Psoas muscle (tissue), 8 donors: ENCODE results near the gene TAF15. TPM values are rescaled to one million over a fixed set of nuclear protein-coding genes. Genes with fewer than 3 reads are reported as not detected.

ENCODE experiments used
- ATAC-seq, 4 donors: fragments of 200-7000 bp; cut with Tn5 transposase; one replicate each; pipeline ENCODE4 v1.9.1; 2020; ENCODE audit warnings: moderate library complexity in 3 of 4, mild to moderate bottlenecking in 2 of 4
- DNase-seq, 2 donors: peaks; one replicate each; pipeline ENCODE4 v3.0.0-alpha.2; 2020
- H3K27ac ChIP-seq: fragments of 200-600 bp; one replicate; pipeline ENCODE4 v1.8.0; 2022
- H3K27me3 ChIP-seq, 3 donors: fragments of 200-600 bp in 1 of 3; one replicate each; pipeline versions ENCODE4 v1.6.1 to v1.8.0; 2013 to 2022; ENCODE audit warnings: low read length in 2 of 3, mild to moderate bottlenecking in 2 of 3, moderate library complexity in 1 of 3; ENCODE audit not compliant: insufficient read depth in 3 of 3
- H3K36me3 ChIP-seq, 2 donors: fragments of 200-600 bp in 1 of 2; one replicate each; pipeline versions ENCODE4 v1.6.1 to v1.8.0; 2013 to 2022; ENCODE audit warnings: low read depth in 1 of 2, mild to moderate bottlenecking in 1 of 2, moderate library complexity in 1 of 2; ENCODE audit not compliant: insufficient read depth in 1 of 2
- H3K4me1 ChIP-seq: fragments of 200-600 bp; one replicate; pipeline ENCODE4 v1.8.0; 2022
- H3K4me3 ChIP-seq: fragments of 200-600 bp; one replicate; pipeline ENCODE4 v1.8.0; 2022; ENCODE audit warnings: mild to moderate bottlenecking
- H3K9me3 ChIP-seq: fragments of 200-600 bp; one replicate; pipeline ENCODE4 v1.8.0; 2022
- WGBS, 3 donors: extraction: QIAGEN DNeasy Blood & Tissue Kit; methylation state at CpG; one replicate each; pipeline versions ENCODE4 v1.1.6 to v1.1.7; 2013; 5-methylcytosine and 5-hydroxymethylcytosine counted together
- intact Hi-C, 2 donors: fragments of 100-400 bp; cut with DNase I; formaldehyde crosslinking; loops; one replicate each; pipeline versions ENCODE4 v1.11.0 to v1.14.2; 2022
- polyA plus RNA-seq, 3 donors: library from polyadenylated mRNA; stranded (reverse); fragments of 200-250 nt; gene quantifications; one replicate each; pipeline ENCODE4 v1.2.3, GENCODE V29; 2013
- total RNA-seq, 4 donors: library from RNA; stranded (reverse); fragmentation: NEBNext Ultra II Directional in 2 of 4; extraction: Animal tissue kit (Norgen Biotek cat#: 25700) in 2 of 4; gene quantifications; one replicate each; pipeline versions ENCODE4 v1.2.1 to v1.2.4, GENCODE V29; 2021 to 2023
- TF ChIP-seq, protein P1 (sequence below): fragments of 200-600 bp; IDR thresholded peaks from one replicate; pipeline ENCODE4 v1.8.0; 2022; ENCODE audit warnings: antibody characterized with exemption
- donor health status: healthy with polysubstance abuse.
- donor health status: DM: no; HTN: no; CAD: no; lungs with moderate emphysema.
- donor health status: Bipolar disorder and iron deficiency.
- donor health status: healthy.
- donor health status: DM: yes; HTN: yes; CAD: no.
- donor health status: DM: no; HTN: no; CAD: no.
- donor health status: DM: no; HTN: no; CAD: no.
- donor health status: DM: yes; HTN: yes; CAD: no.

Gene TAF15
- total and polyA plus RNA-seq, 7 donors: 51.9 to 141 (median 105) TPM

DNA sequence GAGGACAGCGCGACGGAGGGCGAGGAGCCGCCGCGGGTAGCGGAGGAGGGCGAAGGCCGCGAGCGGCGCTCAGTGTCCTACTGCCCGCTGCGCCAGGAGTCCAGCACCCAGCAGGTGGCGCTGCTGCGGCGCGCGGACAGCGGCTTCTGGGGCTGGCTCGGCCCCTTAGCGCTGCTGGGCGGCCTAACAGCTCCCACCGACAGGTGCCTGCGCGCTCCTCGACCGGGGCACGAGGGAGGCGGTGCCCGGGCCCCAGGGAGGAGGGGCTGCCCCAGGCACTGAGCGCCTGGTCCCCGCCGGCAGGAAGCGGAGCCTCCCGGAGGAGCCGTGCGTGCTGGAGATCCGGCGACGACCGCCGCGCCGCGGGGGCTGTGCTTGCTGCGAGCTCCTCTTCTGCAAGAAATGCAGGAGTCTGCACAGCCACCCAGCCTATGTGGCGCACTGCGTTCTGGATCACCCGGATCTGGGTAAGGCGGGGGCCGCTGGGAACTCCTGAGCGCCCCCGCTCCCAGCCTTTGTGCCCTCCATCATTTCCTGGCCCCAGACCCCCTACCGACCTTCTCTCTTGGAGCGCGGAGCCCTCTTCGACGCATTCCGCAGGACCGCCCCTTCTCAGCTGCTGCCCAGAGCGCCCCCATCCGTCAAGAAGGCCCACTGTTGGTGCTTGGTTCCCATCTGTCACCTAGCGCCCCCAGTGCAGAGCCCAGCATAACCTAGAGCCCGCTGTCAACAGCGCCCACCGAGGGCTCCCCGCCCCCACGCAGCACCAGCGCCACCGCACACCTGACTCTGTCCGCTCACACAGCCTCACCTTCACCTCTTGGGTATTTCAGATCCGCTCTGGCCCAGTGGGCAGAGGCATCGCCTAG is 44.9 kb upstream of the TAF15 start:
- no peaks in the 10 kb centered on the region for H3K36me3 ChIP-seq
- no peaks in the 10 kb centered on the region for H3K27me3 ChIP-seq
- ATAC-seq (peak; percentile 95 to 98 (median 96)), DNase-seq (peak; percentile 90 to 94)
- H3K4me3 ChIP-seq: peak overlapping the region; percentile 73
- H3K27ac ChIP-seq: peak overlapping the region; percentile 41
- intact Hi-C loops: loop anchor here in 1 of 2 donors (1.0 kb wide), 2 partner anchors 40 to 45 kb away; partner anchors contain the start of gene TAF15
- no peaks in the 10 kb centered on the region for H3K9me3 ChIP-seq
- TF ChIP-seq, protein P1, sequence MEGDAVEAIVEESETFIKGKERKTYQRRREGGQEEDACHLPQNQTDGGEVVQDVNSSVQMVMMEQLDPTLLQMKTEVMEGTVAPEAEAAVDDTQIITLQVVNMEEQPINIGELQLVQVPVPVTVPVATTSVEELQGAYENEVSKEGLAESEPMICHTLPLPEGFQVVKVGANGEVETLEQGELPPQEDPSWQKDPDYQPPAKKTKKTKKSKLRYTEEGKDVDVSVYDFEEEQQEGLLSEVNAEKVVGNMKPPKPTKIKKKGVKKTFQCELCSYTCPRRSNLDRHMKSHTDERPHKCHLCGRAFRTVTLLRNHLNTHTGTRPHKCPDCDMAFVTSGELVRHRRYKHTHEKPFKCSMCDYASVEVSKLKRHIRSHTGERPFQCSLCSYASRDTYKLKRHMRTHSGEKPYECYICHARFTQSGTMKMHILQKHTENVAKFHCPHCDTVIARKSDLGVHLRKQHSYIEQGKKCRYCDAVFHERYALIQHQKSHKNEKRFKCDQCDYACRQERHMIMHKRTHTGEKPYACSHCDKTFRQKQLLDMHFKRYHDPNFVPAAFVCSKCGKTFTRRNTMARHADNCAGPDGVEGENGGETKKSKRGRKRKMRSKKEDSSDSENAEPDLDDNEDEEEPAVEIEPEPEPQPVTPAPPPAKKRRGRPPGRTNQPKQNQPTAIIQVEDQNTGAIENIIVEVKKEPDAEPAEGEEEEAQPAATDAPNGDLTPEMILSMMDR: peak; percentile 97
- WGBS, 3 donors: 5 to 8% (median 5%) methylated on average over 62 to 75 of the region's 75 CpGs
- peaks cover 6% of the 10 kb centered on the region for H3K4me1 ChIP-seq

DNA sequence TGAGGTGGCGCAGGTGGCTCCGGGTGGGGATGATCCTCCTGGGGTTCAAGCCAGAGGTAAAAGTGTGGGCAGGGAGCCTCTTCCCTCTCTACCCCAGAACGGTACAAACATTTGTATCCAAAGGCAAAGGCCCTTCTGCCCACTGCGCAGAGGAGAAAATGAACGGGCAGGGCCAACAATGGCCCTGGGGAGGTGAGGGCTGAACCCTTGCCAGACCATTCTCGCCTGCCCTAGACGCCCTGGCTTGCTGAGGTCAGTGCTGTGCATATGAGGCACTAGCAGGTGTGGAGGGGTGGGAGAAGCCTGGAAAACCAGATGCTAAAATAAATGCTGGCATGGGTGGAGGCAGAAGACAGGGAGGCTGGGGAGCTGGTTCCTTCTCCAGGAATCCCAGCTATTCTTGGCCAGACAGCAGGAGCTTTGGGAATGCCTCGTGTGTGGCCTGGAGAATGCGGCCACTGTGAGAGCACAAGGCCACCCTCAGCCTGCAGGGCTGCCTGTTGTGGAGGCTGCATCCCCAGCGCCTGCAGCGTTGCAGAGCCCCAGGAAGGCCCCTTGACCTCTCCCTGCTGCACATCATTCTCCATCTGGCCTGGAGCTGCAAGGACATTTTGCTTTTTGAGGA is 44.1 kb upstream of the TAF15 start:
- Histone ChIP-seq H3K9me3 (no peaks in the 10 kb centered on the region), H3K27ac (no peak overlapping the region), H3K4me1 (peaks cover 6% of the 10 kb centered on the region), H3K27me3 (no peaks in the 10 kb centered on the region), H3K36me3 (no peaks in the 10 kb centered on the region), H3K4me3 (no peak overlapping the region)
- intact Hi-C loops: no loop called here
- DNase-seq: no peak
- TF ChIP-seq, protein P1: no peak
- WGBS, 3 donors: 59 to 68% (median 59%) methylated on average over 11 of the region's 11 CpGs
- no peak for ATAC-seq

DNA sequence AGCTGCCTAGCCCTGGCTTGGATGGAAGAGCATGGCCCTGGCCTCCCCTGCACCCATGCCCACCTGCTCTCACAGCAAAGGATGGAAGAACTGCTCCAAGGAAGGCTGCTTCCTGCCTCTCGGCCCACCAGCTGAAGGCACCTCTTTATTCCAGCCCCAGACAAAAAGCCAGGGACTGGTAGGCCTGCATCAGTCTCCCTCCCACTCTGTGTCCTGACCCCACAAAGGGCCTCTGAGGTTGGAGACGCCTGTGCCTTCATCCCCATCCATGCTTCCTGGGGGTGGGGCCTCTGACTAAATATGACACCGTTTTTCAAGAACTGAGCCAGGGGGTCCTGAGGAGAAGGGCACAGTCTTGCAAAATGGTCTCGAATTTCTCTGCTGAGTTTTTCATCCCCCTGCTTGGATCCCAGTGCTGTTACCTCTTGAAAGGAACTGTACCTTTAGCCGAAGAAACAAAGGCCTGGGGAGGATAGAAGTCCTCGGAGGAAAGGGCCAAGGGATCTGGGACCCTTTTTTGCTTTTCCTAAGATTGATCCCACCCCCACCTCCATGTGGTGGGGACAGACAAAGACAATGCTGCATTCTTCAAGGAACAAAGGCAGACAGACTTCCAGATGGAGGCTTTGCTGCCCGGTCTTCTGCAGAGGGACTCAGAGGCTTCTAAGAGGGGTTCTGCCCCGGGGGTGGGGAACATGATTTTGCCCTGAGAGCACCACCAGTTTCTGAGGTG is 43.4 kb upstream of the TAF15 start:
- no peak overlapping the region for H3K27ac ChIP-seq
- H3K4me1 ChIP-seq: peaks cover 6% of the 10 kb centered on the region
- H3K9me3 ChIP-seq: no peaks in the 10 kb centered on the region
- ATAC-seq (no peak), DNase-seq (no peak)
- WGBS, 3 donors: 71 to 78% (median 72%) methylated on average over 8 of the region's 8 CpGs
- TF ChIP-seq, protein P1: no peak
- no peak overlapping the region for H3K4me3 ChIP-seq
- intact Hi-C loops: loop anchor here in 1 of 2 donors (2.0 kb wide), 1 partner anchor 43 kb away; the partner anchor contains the start of gene TAF15
- H3K36me3 ChIP-seq: no peaks in the 10 kb centered on the region
- no peaks in the 10 kb centered on the region for H3K27me3 ChIP-seq

DNA sequence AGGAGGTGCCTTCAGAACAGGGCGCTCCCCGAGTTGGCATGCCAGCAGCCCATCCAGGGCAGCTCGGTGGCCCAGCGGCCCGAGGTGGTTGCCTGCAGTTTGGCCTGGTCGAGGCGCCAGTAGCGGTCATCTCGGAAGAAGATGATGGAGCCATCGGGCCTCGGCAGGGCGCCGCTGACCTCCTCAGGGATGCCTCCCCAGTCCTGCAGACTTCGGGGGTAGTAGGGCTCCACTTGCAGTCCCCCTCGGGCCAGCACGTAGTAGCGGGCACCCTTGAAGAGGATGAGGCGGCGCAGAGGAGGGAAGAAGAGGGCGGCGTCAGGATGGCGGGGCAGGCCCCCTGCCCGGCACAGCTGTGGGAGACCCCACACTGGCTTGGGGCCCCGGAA is 42.8 kb upstream of the TAF15 start:
- DNase-seq: no peak
- H3K36me3 ChIP-seq: no peaks in the 10 kb centered on the region
- TF ChIP-seq, protein P1: no peak
- intact Hi-C loops: loop anchor here in 1 of 2 donors (2.0 kb wide), 1 partner anchor 42 kb away; the partner anchor contains the start of gene TAF15
- H3K9me3 ChIP-seq: no peaks in the 10 kb centered on the region
- peaks cover 6% of the 10 kb centered on the region for H3K4me1 ChIP-seq
- H3K4me3 ChIP-seq: no peak overlapping the region
- H3K27ac ChIP-seq: no peak overlapping the region
- ATAC-seq: no peak
- no peaks in the 10 kb centered on the region for H3K27me3 ChIP-seq
- 91 to 95% (median 92%) methylated on average over 24 of the region's 24 CpGs for WGBS, 3 donors
